AG10803 (cell line): ENCODE data around the gene COL4A1.

Experiments used
- DNase-seq: peaks from one replicate; pipeline ENCODE4 v3.0.0; 2010; ENCODE audit warnings: low read depth
- H3K4me3 ChIP-seq: 2 replicates; pipeline ENCODE4 v1.5.1; 2011; ENCODE audit warnings: mild to moderate bottlenecking, low read length, control low read depth
- CTCF ChIP-seq: conservative IDR thresholded peaks from 2 replicates; pipeline ENCODE4 v1.5.1; 2011; ENCODE audit warnings: mild to moderate bottlenecking, low read length, control low read depth, inconsistent platforms

The COL4A1 gene

GRCh38 chr13:110236431-110236830 is 70.5 kb downstream of the COL4A1 start:
- DNase-seq = no peak
- TF ChIP-seq CTCF = no peak
- H3K4me3 ChIP-seq = no peak overlapping the region

GRCh38 chr13:110234532-110234931 is 72.4 kb downstream of the COL4A1 start:
- DNase-seq = no peak
- no peak for TF ChIP-seq CTCF

GRCh38 chr13:110233951-110234280 is 73.0 kb downstream of the COL4A1 start:
- no peak for TF ChIP-seq CTCF
- H3K4me3 ChIP-seq = no peak overlapping the region
- DNase-seq = peak; percentile 75

More at GRCh38 chr13:110234532-110234931, 72.4 kb downstream of the COL4A1 start:
- no peak overlapping the region for H3K4me3 ChIP-seq

- no peak for TF ChIP-seq CTCF
- H3K4me3 ChIP-seq = peak overlapping the region; percentile 51
- peak; percentile 92 for DNase-seq
Measured at GRCh38 chr13:110233181-110233950, 73.6 kb downstream of the COL4A1 start.

GRCh38 chr13:110232756-110233155 is 74.2 kb downstream of the COL4A1 start:
- TF ChIP-seq CTCF = no peak

GRCh38 chr13:110232142-110232541 is 74.8 kb downstream of the COL4A1 start:
- no peak overlapping the region for H3K4me3 ChIP-seq
- TF ChIP-seq CTCF = no peak
- DNase-seq = no peak

More at GRCh38 chr13:110232756-110233155, 74.2 kb downstream of the COL4A1 start:
- H3K4me3 ChIP-seq = peak overlapping the region; percentile 51
- DNase-seq = peak; percentile 62

- no peak overlapping the region for H3K4me3 ChIP-seq
- TF ChIP-seq CTCF = no peak
- DNase-seq = no peak
Measured at GRCh38 chr13:110231348-110232047, 75.5 kb downstream of the COL4A1 start.
